ENCODE results near the gene HILPDA.

DNA sequence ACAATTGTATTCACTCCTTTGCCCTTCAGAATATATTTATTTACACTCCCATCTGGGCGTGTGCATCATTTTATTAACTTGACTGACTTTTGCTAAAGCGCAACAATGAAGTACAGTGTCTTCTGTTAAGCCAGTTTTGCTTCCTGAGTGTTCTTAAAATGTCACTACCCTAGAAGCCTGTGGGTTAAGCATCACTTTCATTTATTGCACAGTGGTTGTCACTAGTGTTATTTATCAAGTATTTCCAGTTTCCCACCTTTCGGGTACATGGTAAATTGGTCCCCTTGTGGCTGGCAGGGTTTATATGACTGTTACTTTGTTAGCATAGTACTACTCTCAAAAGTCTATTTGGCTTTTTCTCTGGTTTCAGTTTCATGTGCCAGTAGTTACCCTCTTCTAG, 3.3 kb downstream of the HILPDA start:
- TF ChIP-seq POLR2A (IDR thresholded peaks at IDR 0.05; ENCODE audit: low read depth, low read length): no peak
- TF ChIP-seq POLR2AphosphoS5 (IDR thresholded peaks at IDR 0.05; ENCODE audit: low read depth, low read length): no peak
- TF ChIP-seq SPI1 (IDR thresholded peaks at IDR 0.05; ENCODE audit: low read depth, low read length): no peak
- TF ChIP-seq TAF1 (IDR thresholded peaks at IDR 0.05; ENCODE audit: low read depth, low read length): no peak
- TF ChIP-seq PAX5 (IDR thresholded peaks at IDR 0.05; ENCODE audit: insufficient read depth, low read length, severe bottlenecking): no peak

Data from GM12891 (cell line).